Stomach (tissue), 4 donors: Measurements from ENCODE around the gene LNX1.

Experiments
- CTCF ChIP-seq, 7 experiments: fragments of 450-650 bp in 4 of 7; fragments of 200-600 bp in 3 of 7; sonication (generic) in 3 of 7; IDR thresholded peaks; one replicate each; pipeline ENCODE4 v1.5.1; 2016 to 2019; ENCODE audit warnings: antibody characterized with exemption in 7 of 7, control low read depth in 2 of 7, mild to moderate bottlenecking in 1 of 7
- EP300 ChIP-seq: sonication (generic); formaldehyde crosslinking; IDR thresholded peaks from one replicate; pipeline ENCODE4 v1.6.1; 2017; ENCODE audit warnings: antibody characterized with exemption
- POLR2A ChIP-seq, 4 donors: fragments of 450-650 bp; IDR thresholded peaks; one replicate each; pipeline ENCODE4 v1.6.1; 2016; ENCODE audit warnings: antibody characterized with exemption in 4 of 4, control low read depth in 2 of 4, mild to moderate bottlenecking in 1 of 4, moderate library complexity in 1 of 4
- POLR2AphosphoS5 ChIP-seq, 3 donors: sonication (generic); formaldehyde crosslinking; IDR thresholded peaks; one replicate each; pipeline ENCODE4 v1.6.1; 2016; ENCODE audit warnings: antibody characterized with exemption in 3 of 3

GRCh38 chr4:53574528-53574927 lies 16.8 kb downstream of the LNX1 start:
- no peak for TF ChIP-seq CTCF (IDR thresholded peaks at IDR 0.05)
- TF ChIP-seq POLR2AphosphoS5 (IDR thresholded peaks at IDR 0.05), result no peak
- no peak for TF ChIP-seq POLR2A (IDR thresholded peaks at IDR 0.05)
- TF ChIP-seq EP300, result no peak
